ENCODE results near the gene S100A10. TPM values are rescaled to one million over a fixed set of nuclear protein-coding genes. Genes with fewer than 3 reads are reported as not detected.

S100A10 gene
- total RNA-seq, 1 experiment from 2014 or later = 400 TPM

GRCh38 chr1:151984313-151984956, 9.2 kb downstream of the S100A10 start:
- H3K9me2 ChIP-seq (replicated peaks; ENCODE audit: low read length) = no peaks in the 10 kb centered on the region
- intact Hi-C loops (cut with micrococcal nuclease) = no loop called here
- no peak overlapping the region for H3K4me2 ChIP-seq (ENCODE audit: low read length)
- H3K36me3 ChIP-seq (ENCODE audit: low read depth, low read length) = peaks cover 65% of the 10 kb centered on the region
- H3K9me3 ChIP-seq (ENCODE audit: low read length) = no peaks in the 10 kb centered on the region
- no peaks in the 10 kb centered on the region for H3K27me3 ChIP-seq (ENCODE audit: low read length)
- DNase-seq (no peak), ATAC-seq (no peak)
- BruUV-seq (replicated peaks) = no TSS peak
- ChIA-PET CTCF (no interaction called here), POLR2A (ENCODE audit: unreplicated experiment) (interaction anchor here (0.6 kb wide), 1 partner anchor 33 kb away, joined by 4 read pairs; no protein-coding TSS in a partner anchor)
- H3K4me3 ChIP-seq (ENCODE audit: low read length) = no peak overlapping the region
- peaks cover 76% of the 10 kb centered on the region for H3K4me1 ChIP-seq (ENCODE audit: insufficient read depth, low read length)
- peaks cover 24% of the 10 kb centered on the region for H3F3A ChIP-seq (ENCODE audit: low read length, unreplicated experiment)
- no peak overlapping the region for H3K27ac ChIP-seq (ENCODE audit: low read length)
- TF ChIP-seq CTCF (conservative IDR thresholded peaks at IDR 0.05; ENCODE audit: low read depth, low read length) (no peak), EZH2phosphoT487 (IDR thresholded peaks at IDR 0.05; ENCODE audit: borderline replicate concordance, low read length) (no peak), EZH2 (IDR thresholded peaks at IDR 0.05; ENCODE audit: low read length, unreplicated experiment) (no peak)
- H2AFZ ChIP-seq (ENCODE audit: low read length) = no peak overlapping the region
- H3K79me2 ChIP-seq (ENCODE audit: low read length) = peaks cover 64% of the 10 kb centered on the region
- H4K20me1 ChIP-seq (ENCODE audit: low read length) = peaks cover 53% of the 10 kb centered on the region
- H3K9ac ChIP-seq (ENCODE audit: low read length) = no peak overlapping the region

GRCh38 chr1:151982300-151983005, 11.2 kb downstream of the S100A10 start:
- intact Hi-C loops (cut with micrococcal nuclease) = no loop called here
- no peak for TF ChIP-seq CTCF (conservative IDR thresholded peaks at IDR 0.05; ENCODE audit: low read depth, low read length)
- TF ChIP-seq EZH2phosphoT487 (IDR thresholded peaks at IDR 0.05; ENCODE audit: borderline replicate concordance, low read length) = no peak
- no peak for TF ChIP-seq EZH2 (IDR thresholded peaks at IDR 0.05; ENCODE audit: low read length, unreplicated experiment)
- Histone ChIP-seq H4K20me1 (ENCODE audit: low read length) (peaks cover 43% of the 10 kb centered on the region), H3K27ac (ENCODE audit: low read length) (no peak overlapping the region; the same call in 1 of the 2 replicates), H3F3A (ENCODE audit: low read length, unreplicated experiment) (peaks cover 17% of the 10 kb centered on the region), H3K36me3 (ENCODE audit: low read depth, low read length) (peaks cover 60% of the 10 kb centered on the region), H3K9me2 (replicated peaks; ENCODE audit: low read length) (no peaks in the 10 kb centered on the region), H3K27me3 (ENCODE audit: low read length) (no peaks in the 10 kb centered on the region), H3K9ac (ENCODE audit: low read length) (no peak overlapping the region), H3K4me3 (ENCODE audit: low read length) (no peak overlapping the region), H3K79me2 (ENCODE audit: low read length) (peaks cover 44% of the 10 kb centered on the region), H3K4me2 (ENCODE audit: low read length) (no peak overlapping the region), H3K4me1 (ENCODE audit: insufficient read depth, low read length) (peaks cover 64% of the 10 kb centered on the region), H2AFZ (ENCODE audit: low read length) (no peak overlapping the region), H3K9me3 (ENCODE audit: low read length) (no peaks in the 10 kb centered on the region)
- ChIA-PET CTCF (interaction anchor here (1.3 kb wide), 1 partner anchor 15 kb away, joined by 3 read pairs; no protein-coding TSS in a partner anchor), POLR2A (ENCODE audit: unreplicated experiment) (interaction anchor here (0.6 to 0.9 kb wide), 4 partner anchors 10 to 47 kb away, joined by 3 to 6 read pairs (median 4); no protein-coding TSS in a partner anchor)
- DNase-seq (no peak), ATAC-seq (no peak)
- no TSS peak for BruUV-seq (replicated peaks)

Data from PC-3 (cell line).